HUES48 (cell line): Measurements from ENCODE around the gene CSRP1.

Source experiments
- H3K27ac ChIP-seq: one replicate; pipeline ENCODE4 v1.7.0; 2013; ENCODE audit warnings: low read depth, low read length, inconsistent platforms
- H3K27me3 ChIP-seq: 2 replicates; pipeline ENCODE4 v1.6.1; 2013; ENCODE audit warnings: mild to moderate bottlenecking, low read length; ENCODE audit not compliant: control insufficient read depth, insufficient read depth
- H3K36me3 ChIP-seq: 2 replicates; pipeline ENCODE4 v1.6.1; 2013; ENCODE audit warnings: low read length; ENCODE audit not compliant: control insufficient read depth, insufficient read depth
- H3K4me1 ChIP-seq: 2 replicates; pipeline ENCODE4 v1.6.1; 2013; ENCODE audit warnings: mild to moderate bottlenecking, low read length; ENCODE audit not compliant: control insufficient read depth, insufficient read depth
- H3K4me3 ChIP-seq: 2 replicates; pipeline ENCODE4 v1.5.1; 2013; ENCODE audit warnings: mild to moderate bottlenecking, low read depth, low read length
- H3K9ac ChIP-seq: 2 replicates; pipeline ENCODE4 v1.6.1; 2013; ENCODE audit warnings: mild to moderate bottlenecking, low read depth, low read length, moderate library complexity
- H3K9me3 ChIP-seq: 2 replicates; pipeline ENCODE4 v1.6.1; 2013; ENCODE audit warnings: low read length; ENCODE audit not compliant: control insufficient read depth, insufficient read depth

Gene CSRP1

GRCh38 chr1:201544710-201545109 is 37.8 kb upstream of the CSRP1 start:
- no peak overlapping the region for H3K4me3 ChIP-seq
- peaks cover 19% of the 10 kb centered on the region for H3K4me1 ChIP-seq
- H3K27me3 ChIP-seq = peaks cover 29% of the 10 kb centered on the region
- H3K9ac ChIP-seq = no peak overlapping the region
- H3K36me3 ChIP-seq = no peaks in the 10 kb centered on the region
- no peak overlapping the region for H3K27ac ChIP-seq
- no peaks in the 10 kb centered on the region for H3K9me3 ChIP-seq

- H3K36me3 ChIP-seq = no peaks in the 10 kb centered on the region
- no peak overlapping the region for H3K9ac ChIP-seq
- H3K4me3 ChIP-seq = no peak overlapping the region
- H3K27me3 ChIP-seq = peaks cover 35% of the 10 kb centered on the region
- H3K4me1 ChIP-seq = peaks cover 19% of the 10 kb centered on the region
- no peaks in the 10 kb centered on the region for H3K9me3 ChIP-seq
- H3K27ac ChIP-seq = no peak overlapping the region
Observed at GRCh38 chr1:201543871-201544642, 37.1 kb upstream of the CSRP1 start.

GRCh38 chr1:201542309-201543035 is 35.5 kb upstream of the CSRP1 start:
- H3K9ac ChIP-seq = no peak overlapping the region
- H3K36me3 ChIP-seq = no peaks in the 10 kb centered on the region
- peaks cover 23% of the 10 kb centered on the region for H3K4me1 ChIP-seq
- H3K4me3 ChIP-seq = no peak overlapping the region
- H3K27ac ChIP-seq = no peak overlapping the region
- no peaks in the 10 kb centered on the region for H3K9me3 ChIP-seq
- H3K27me3 ChIP-seq = peaks cover 51% of the 10 kb centered on the region

GRCh38 chr1:201540846-201541735 is 34.2 kb upstream of the CSRP1 start:
- Histone ChIP-seq H3K4me1 (peaks cover 20% of the 10 kb centered on the region), H3K27ac (peak overlapping the region; percentile 23), H3K4me3 (no peak overlapping the region), H3K9me3 (no peaks in the 10 kb centered on the region), H3K9ac (no peak overlapping the region), H3K36me3 (no peaks in the 10 kb centered on the region), H3K27me3 (peaks cover 64% of the 10 kb centered on the region)

GRCh38 chr1:201539561-201540431 is 32.9 kb upstream of the CSRP1 start:
- Histone ChIP-seq H3K4me1 (peaks cover 18% of the 10 kb centered on the region), H3K4me3 (peak overlapping the region; percentile 82), H3K27me3 (peaks cover 64% of the 10 kb centered on the region), H3K27ac (peak overlapping the region; percentile 73), H3K9ac (no peak overlapping the region), H3K9me3 (no peaks in the 10 kb centered on the region), H3K36me3 (no peaks in the 10 kb centered on the region)

- Histone ChIP-seq H3K27me3 (peaks cover 64% of the 10 kb centered on the region), H3K9me3 (no peaks in the 10 kb centered on the region), H3K27ac (peak within 1 kb of the TSS; percentile 73), H3K4me3 (peak within 1 kb of the TSS; percentile 82), H3K9ac (0 out of 2 replicates have a peak within 1 kb of the TSS, but pooled peaks have one; percentile 27), H3K4me1 (peaks cover 14% of the 10 kb centered on the region), H3K36me3 (no peaks in the 10 kb centered on the region)
Observed at GRCh38 chr1:201538612-201539551, 32.0 kb upstream of the CSRP1 start, which contains the start of gene NAV1. NAV1 (plus strand) TSS chr1:201539127; CDS start chr1:201622885, 83,758 bp downstream.

- Histone ChIP-seq H3K4me3 (peak overlapping the region; percentile 82), H3K4me1 (peaks cover 12% of the 10 kb centered on the region), H3K27me3 (peaks cover 64% of the 10 kb centered on the region), H3K9me3 (no peaks in the 10 kb centered on the region), H3K9ac (no peak overlapping the region), H3K27ac (no peak overlapping the region), H3K36me3 (no peaks in the 10 kb centered on the region)
Observed at GRCh38 chr1:201537891-201538611, 31.1 kb upstream of the CSRP1 start.

GRCh38 chr1:201537467-201537866 is 30.5 kb upstream of the CSRP1 start:
- Histone ChIP-seq H3K9ac (no peak overlapping the region), H3K4me3 (no peak overlapping the region), H3K4me1 (peaks cover 12% of the 10 kb centered on the region), H3K27me3 (peaks cover 59% of the 10 kb centered on the region), H3K27ac (no peak overlapping the region), H3K9me3 (no peaks in the 10 kb centered on the region), H3K36me3 (no peaks in the 10 kb centered on the region)

- H3K9me3 ChIP-seq = no peaks in the 10 kb centered on the region
- no peak overlapping the region for H3K4me3 ChIP-seq
- peaks cover 57% of the 10 kb centered on the region for H3K27me3 ChIP-seq
- no peaks in the 10 kb centered on the region for H3K36me3 ChIP-seq
- H3K9ac ChIP-seq = no peak overlapping the region
- peaks cover 12% of the 10 kb centered on the region for H3K4me1 ChIP-seq
- no peak overlapping the region for H3K27ac ChIP-seq
Observed at GRCh38 chr1:201537028-201537427, 30.1 kb upstream of the CSRP1 start.
